KG1 (cell line): Measurements from ENCODE around the gene STK39.
A peak's percentile ranks its signal among the peaks of the same experiment; 100 is the strongest.
"Not testable (repeated sequence)": the region's sequence is repeated elsewhere in the genome, so short reads cannot be mapped to it uniquely, and the experiment has no call there.

Experiments
- DNase-seq: peaks from one replicate; lab custom pipeline; 2025; lab: John Stamatoyannopoulos, UW

Gene STK39

GRCh38 chr2:168137510-168138180 lies 109.8 kb downstream of the STK39 start:
- DNase-seq = no peak

DNA sequence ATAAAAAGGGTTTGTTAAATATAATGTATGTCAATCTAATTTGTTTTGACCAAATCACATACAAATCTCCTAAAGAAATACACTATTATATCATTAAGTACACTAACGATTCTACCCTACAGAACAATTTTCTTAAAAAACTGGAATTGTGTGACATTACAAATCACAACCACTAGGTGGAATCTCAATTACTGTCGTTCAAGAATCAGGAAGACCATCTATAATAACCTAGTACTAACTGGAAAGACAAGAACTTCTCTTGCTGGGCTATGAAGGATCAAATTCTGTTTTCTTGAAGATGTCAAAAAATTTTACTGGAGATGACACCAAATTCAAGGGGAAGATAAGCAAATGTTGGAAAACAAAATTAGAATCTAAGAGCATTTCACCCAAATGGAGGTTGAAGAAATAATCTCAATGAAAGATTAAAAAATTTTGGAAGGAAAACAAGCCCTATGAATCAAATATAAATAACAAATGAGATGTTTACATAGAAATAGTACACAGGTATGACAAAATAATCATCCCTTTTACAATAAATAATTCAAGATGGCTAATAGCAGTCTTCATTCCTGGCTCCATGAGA lies 110.9 kb downstream of the STK39 start:
- peak; percentile 14 for DNase-seq

GRCh38 chr2:168135630-168136029 lies 111.8 kb downstream of the STK39 start:
- DNase-seq = no peak

DNA sequence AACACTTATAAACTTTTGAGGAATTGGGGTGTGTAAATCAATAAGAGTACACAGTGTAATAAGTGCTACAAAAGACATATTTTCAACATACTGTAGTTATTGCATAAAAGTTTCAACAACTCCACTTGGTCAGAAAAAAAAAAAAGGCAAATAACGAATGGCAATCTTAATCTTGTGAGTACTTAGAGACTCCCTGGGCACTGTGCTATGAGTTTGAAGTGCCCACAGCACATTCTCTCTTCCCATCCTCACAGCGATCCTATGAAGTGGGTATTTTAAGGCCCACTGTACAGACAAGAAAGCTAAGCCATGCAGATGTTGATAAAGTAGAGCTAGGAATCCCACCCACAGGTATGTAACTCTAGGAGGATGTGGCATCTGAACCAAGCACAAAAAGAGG lies 112.3 kb downstream of the STK39 start:
- no peak for DNase-seq

DNA sequence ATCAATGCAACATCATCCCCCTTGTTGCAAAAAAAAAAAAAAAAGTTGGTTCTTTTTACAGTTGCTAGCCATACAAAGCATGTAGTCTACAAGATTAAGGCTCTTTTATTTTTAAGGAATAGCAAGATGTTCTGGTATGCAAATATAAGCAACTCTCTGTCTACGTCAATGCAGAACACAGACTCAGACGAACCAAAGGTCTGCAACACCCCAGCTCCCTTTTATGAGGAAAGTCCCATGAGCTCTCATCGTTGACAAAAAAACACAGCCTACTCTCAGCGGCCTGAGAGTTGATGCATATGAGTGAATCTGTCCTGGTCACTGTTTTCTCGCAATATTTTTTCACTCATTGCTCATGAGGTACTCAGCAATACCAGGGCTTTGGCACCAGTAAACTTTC lies 112.9 kb downstream of the STK39 start:
- no peak for DNase-seq

GRCh38 chr2:168132389-168132788 lies 115.0 kb downstream of the STK39 start:
- no peak for DNase-seq

DNA sequence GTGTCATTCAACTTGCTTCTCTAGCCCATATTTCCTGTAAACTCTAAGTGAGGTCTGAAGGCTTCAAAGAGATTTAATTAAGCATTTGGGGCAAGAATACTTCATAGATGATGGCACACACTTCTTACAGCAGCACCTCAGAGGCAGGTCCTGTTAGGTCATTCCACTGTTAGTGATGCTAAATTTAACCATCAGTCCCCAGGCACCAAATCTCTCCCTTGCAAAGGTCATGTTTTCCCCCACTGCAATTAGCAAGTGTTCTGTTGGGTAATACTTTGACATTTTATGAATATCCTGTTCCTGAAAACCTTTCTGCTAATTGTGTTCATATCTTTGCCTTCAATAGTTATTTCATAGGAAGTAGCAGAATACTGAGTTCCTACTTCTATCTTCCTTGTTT lies 117.0 kb downstream of the STK39 start:
- no peak for DNase-seq

DNA sequence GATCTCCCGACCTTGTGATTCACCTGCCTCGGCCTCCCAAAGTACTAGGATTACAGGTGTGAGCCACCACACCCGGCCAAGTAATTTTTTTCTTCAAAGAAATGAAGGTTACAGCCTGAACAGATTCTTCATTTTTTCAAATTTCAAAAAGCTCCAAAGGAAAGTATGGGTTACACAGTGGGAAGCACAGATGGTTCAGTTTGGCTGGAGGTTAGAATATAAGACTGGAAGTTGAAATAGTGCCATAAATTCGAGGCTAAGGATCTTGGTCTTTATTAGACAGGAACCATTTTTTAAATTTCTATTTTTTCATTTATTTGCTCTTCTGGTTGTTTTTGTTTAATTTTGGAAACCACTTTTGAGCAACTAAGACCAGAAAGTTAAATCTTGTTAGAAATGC lies 120.0 kb downstream of the STK39 start:
- no peak for DNase-seq

DNA sequence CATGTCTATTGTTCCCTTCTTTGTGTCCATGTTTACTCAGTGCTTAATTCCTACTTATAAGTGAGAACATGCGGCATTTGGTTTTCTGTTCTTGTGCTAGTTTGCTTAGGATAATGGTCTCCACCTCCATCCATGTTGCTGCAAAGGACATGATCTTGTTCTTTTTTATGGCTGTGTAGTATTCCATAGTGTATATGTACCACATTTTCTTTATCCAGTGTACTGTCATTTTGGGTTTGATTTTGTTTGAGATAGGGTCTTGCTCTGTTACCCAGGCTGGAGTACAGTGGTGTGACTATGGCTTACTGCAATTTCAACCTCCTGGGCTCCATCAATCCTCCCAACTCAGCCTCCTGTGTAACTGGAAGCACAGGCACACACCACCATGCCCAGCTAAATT lies 125.2 kb downstream of the STK39 start:
- DNase-seq = not testable (repeated sequence)

DNA sequence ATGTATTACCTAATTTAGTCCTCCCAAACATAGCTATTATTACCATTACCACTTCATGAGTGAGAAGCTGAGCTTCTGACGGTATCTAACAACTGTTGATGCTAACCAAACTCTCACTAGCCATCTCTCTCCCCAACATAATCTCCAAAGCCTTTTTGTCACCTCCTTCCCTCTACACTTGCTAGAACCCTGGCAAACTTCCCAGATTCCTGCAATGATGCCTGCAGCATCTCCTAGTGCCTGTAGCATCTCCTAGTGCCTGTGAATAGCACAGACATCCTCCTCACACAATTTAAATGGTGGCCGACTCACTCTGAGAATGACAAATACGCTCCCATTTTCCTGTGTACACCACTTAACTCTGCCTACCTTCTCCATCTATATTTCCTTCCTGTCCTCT lies 126.7 kb downstream of the STK39 start:
- DNase-seq = no peak

- DNase-seq = no peak
Measured at GRCh38 chr2:168120310-168120709, 127.1 kb downstream of the STK39 start.

- DNase-seq = peak; percentile 53
Measured at GRCh38 chr2:168119515-168120141, 127.8 kb downstream of the STK39 start.

GRCh38 chr2:168118733-168119514 lies 128.5 kb downstream of the STK39 start:
- DNase-seq = peak; percentile 60

DNA sequence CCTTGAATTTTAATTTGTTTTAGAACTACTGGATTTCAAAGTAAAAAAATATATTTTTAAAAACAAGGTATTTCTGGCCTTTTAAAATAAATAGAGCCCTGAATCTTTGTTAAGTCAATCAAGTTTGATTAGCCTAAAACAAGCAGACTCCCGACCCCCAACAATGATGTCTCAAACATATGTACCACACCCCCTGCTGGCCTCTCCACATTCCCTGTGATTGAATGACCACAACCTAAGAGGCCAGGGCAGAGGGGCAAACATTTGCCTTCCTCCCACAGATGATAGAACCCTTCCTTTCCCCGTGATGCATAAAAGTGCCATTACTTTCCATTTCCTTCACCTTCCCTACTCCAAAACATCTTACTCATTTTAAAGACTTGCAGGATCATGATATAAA lies 130.9 kb downstream of the STK39 start:
- no peak for DNase-seq

DNA sequence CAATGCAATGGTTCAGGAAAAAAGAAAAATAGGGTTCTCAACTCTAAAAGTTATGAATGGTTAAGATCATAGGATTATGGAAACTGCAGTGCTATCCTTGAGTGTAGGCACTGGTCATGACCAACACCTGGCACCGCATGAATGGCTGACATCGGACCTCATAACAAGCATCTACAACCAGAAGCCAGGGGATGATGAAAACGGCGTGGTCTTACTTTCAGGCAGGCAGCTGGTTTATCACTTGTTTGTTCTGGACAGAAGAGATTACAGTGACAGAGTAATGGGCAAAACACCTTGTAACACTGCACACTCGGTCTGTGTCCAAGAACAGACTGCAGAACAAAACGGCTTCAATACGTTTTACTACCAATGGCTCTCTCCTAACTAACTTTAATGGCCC lies 132.8 kb downstream of the STK39 start:
- DNase-seq = no peak

GRCh38 chr2:168114040-168114439 lies 133.4 kb downstream of the STK39 start:
- no peak for DNase-seq

- DNase-seq = no peak
Measured at GRCh38 chr2:168107322-168107721, 140.1 kb downstream of the STK39 start.

DNA sequence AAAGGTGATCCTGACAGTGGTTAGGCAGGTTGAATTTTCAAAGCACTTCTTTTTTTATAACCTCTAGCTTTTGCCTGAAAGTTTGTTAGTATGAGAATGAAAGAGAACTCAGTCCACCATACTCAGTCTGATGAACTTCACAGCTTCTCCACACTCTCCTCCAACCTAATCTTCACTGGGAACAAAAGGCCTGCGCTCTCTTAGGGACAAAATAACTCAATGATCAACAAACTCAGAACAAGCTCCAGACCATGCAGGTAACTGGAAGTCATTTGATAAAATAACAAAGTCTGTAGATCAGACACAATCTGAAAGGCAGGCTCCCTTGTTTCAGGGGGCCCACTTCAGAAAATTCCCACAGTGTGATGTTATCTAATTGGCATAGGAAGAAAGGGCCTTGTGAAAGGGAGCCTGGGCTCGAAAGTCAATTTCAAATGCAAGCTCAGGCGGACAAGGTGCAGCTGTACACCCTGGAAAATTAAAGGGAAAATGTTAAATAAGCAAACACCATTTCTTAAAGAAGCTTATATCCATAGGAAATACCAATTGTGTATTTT lies 142.2 kb downstream of the STK39 start:
- no peak for DNase-seq

GRCh38 chr2:168097431-168097830 lies 150.0 kb downstream of the STK39 start:
- no peak for DNase-seq

GRCh38 chr2:168096158-168096557 lies 151.2 kb downstream of the STK39 start:
- no peak for DNase-seq

DNA sequence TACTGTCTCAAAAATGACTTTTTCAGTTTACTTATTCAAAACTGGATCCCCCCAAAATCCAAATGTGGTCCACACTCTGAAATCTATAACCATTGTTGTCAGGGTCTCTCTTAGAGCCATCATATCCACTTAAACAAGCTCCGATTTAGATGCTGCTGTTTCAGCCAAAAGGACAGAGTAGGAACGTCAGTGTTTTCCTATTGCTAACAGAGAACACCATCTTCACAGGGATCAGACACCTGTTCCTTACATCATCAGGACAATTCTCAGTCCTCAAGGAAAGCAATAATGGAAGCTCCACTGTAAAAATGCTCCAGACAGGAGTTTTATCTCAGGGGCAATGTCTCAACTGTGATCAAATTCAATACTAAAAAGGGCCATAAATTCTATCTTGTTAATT lies 155.4 kb downstream of the STK39 start:
- no peak for DNase-seq

DNA sequence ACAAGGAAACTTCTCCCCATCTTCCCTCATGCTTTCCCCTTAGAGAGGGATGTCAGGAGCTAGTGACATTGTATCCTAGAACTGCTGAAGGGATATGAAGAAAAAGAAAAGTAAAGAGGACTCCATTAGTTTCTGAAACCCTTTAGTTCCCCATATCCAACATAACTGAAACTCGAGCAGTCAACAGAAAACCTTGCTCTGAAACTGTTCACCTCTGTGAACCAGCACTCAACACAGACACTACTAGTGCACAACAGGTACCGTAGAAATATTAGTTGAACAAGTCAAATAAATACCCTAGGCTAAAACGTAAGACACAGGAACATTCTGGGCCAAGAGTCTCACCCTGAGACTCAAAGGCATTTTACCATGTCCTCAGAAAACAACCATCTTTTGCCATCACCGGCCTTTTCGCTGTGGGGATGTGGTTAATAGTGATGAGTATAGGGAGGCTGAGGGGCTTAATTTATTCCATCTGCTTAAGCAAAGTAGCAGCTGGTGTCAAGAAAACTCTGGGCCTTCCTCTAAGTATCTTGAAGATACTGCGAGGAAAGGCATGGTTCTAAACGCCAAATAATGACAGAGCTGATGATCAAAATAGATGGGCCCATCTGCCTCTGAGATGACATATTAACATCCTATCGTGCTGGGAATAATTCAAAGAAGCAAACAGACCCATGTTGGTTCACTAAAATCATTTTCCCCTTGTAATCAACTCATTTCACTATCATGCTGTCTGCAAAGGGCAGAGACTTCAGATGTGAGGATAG lies 156.8 kb downstream of the STK39 start:
- no peak for DNase-seq
